HG03280 (cell line): ENCODE results near the gene NXPE1.

Experiments used
- ATAC-seq: cut with Tn5 transposase; IDR thresholded peaks from one replicate; pipeline ENCODE4 v1.9.1; 2021; ENCODE audit warnings: mild to moderate bottlenecking, moderate library complexity; ENCODE audit not compliant: unreplicated experiment

Gene NXPE1

GRCh38 chr11:114563077-114563476 lies 3.4 kb upstream of the NXPE1 start:
- ATAC-seq = no peak

GRCh38 chr11:114562166-114562916 lies 2.7 kb upstream of the NXPE1 start:
- ATAC-seq = no peak

GRCh38 chr11:114556135-114556534 lies 3.5 kb downstream of the NXPE1 start:
- ATAC-seq = no peak

DNA sequence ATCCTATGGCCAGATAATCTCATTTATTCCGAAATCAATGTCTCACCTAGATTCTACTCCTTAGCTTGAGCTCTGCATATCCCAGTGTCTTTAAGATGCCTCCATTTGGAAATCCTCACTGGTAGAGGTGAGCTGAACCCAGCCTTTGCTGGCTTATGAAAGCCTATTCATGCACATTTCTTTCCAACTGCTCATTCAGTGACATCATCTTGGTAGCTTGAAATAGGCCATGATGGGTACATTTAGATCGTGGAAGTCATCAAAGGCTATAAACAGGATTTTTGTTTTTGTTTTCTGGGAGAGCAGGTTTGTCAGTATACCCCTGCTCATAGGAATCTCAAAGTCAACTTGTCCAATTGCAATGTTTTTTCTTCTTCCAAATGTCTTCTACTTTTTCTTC lies 6.0 kb downstream of the NXPE1 start:
- ATAC-seq = no peak

DNA sequence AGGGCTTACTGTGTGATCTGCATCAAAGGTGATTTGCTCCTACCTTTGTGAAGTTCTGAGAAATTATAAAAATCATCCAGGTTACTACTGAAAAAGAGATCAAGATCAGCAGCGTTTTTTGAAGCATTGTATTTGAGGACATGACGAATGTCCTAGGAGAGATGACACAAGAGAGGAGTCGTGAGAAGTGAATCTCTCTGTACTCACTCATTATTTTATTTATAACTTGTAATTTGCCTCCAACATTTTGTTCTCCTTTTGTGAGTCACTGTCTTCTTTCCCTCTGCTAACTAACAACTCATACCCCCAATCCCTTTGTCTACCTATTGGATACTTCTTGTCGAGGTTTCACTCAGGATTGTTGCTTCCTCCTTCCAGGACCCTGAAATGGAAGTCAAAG lies 8.6 kb downstream of the NXPE1 start:
- ATAC-seq = no peak

GRCh38 chr11:114525682-114526081 lies 34.0 kb downstream of the NXPE1 start:
- no peak for ATAC-seq

DNA sequence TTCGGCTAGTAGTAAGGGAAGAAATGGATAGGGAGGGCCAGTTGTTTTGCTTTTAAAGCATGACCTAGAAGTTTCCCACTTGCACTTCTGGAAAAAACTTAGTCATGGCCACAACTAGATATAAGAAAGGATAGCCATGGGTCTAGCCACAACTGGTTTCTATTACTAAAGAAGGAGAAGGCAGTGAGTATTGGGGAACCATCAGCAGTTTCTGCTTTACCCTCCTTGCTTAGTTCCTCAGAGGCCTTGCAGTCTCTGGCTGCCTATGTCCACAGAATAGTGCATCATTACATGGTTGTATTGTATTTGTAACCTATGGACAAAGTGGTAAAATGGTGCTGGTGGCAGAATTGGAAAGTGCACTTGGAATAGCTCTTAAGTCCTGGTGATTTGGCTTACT lies 35.6 kb downstream of the NXPE1 start:
- no peak for ATAC-seq

- ATAC-seq = no peak
These were observed 36.9 kb downstream of the NXPE1 start for GRCh38 chr11:114522818-114523217.

GRCh38 chr11:114511538-114511937 lies 48.1 kb downstream of the NXPE1 start:
- no peak for ATAC-seq

GRCh38 chr11:114511079-114511478 lies 48.6 kb downstream of the NXPE1 start:
- no peak for ATAC-seq

DNA sequence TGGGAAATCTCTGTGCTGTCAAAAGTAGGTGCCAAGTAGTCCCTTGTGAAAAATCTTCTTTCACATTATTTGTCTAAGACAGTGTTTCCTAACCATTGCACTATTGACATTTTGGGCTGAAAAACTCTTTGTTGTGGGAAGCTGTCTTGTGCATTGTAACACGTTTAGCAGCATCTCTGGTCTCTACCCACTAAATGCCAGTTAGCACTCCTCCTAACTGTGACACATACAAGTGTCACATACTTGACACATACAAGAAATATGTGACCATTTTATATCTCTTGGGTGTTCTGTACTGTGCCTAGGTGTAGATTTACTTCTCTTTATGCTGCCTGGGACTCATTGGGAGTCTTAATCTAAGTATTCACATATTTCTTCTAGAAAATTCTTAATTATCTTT lies 57.8 kb downstream of the NXPE1 start:
- no peak for ATAC-seq

DNA sequence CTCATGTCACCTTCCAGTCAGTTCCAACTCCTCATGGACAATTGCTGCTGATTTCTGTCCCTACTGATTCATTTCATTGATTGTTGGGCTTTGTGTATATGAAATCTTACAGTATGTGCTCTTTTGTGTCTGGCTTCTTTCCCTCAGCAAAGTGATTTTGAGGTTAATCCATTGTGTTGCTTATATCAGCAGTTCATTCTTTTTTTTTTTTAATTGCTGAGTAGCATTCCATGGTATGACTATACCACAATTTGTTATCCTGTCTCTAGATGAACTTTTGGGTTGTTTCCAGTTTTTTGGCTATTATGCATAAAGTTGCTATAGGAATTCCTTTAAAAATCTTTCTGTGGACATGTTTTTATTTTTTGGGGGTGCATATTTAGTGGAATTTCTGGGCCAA lies 59.9 kb downstream of the NXPE1 start:
- no peak for ATAC-seq

DNA sequence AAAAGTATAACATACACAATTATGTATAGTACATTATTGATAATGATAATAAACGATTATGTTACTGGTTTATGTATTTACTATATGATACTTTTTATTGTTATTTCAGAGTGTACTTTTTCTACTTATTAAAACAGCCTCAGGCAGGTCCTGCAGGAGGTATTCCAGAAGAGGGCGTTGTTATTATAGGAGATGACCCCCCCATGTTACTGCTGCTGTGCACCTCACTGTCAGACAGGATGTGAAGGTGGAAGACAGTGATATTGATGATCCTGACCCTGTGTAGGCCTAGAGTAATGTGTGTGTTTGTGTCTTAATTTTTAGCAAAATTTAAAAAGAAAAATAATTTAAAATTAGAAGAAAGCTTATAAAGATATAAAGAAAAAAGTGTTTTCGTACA lies 62.8 kb downstream of the NXPE1 start:
- ATAC-seq = no peak

GRCh38 chr11:114483929-114484328 lies 75.8 kb downstream of the NXPE1 start:
- no peak for ATAC-seq

GRCh38 chr11:114482114-114482513 lies 77.6 kb downstream of the NXPE1 start:
- ATAC-seq = no peak

DNA sequence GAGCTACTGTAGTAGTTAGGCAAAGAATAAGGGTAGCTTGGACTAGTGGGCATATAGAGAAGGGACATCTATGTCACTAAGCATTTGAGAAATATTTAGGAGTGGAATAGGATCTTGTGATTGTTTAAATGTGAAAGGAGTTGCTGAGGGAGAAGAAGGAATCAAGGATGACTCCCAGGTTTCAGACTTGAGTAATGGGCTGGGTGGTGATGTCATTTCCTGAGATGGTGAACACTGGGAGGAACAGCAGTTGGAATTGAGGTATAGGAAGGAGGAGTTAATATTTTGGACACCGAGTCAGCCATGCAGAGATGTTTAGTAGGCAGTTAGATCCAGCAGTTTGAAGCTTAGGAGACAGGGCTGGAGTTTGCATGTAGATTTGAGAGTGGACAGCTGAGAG lies 80.3 kb downstream of the NXPE1 start:
- ATAC-seq = no peak

- ATAC-seq = no peak
These were observed 80.9 kb downstream of the NXPE1 start for GRCh38 chr11:114478768-114479167.

GRCh38 chr11:114478001-114478410 lies 81.7 kb downstream of the NXPE1 start:
- no peak for ATAC-seq

- no peak for ATAC-seq
These were observed 87.0 kb downstream of the NXPE1 start for GRCh38 chr11:114472661-114473060.
